Raji (cell line): ENCODE data around the gene RCN1.

Experiments used
- POLR2A ChIP-seq: IDR thresholded peaks from 2 replicates; pipeline ENCODE4 v1.6.1; 2011; ENCODE audit warnings: low read depth, low read length, control low read depth; ENCODE audit not compliant: insufficient read depth

RCN1 gene

DNA sequence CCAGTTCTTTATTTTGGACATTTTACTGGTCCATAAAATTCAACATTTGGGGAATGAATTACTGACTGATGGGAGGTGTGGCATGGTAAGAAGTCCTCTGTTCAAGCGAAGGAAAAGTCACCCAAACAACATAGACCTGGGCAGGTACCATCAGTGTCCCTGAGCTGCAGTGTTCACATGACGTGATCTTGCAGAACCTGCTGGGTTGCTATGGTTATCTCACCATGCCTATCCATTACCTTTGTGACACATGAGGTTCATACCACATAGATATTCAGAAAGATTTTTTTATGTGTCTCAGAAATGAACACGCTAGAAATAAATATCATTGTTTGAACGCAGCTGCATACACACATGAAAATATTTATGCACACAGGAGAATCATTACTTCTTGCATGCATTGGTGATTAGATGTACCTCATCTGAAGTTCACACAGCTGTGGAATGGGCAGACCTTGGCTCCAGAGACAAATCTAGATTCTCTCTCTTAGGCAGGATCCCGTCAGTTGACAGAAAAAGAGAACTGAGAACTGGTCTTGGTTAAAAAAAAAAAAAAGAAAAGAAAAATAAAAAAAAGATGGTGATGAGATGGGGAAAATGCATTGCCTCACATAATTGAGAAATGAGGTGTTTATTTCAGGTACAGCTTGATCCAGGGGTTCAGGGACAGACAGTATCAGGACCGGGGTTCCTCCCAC, 21.4 kb upstream of the RCN1 start:
- no peak for TF ChIP-seq POLR2A

DNA sequence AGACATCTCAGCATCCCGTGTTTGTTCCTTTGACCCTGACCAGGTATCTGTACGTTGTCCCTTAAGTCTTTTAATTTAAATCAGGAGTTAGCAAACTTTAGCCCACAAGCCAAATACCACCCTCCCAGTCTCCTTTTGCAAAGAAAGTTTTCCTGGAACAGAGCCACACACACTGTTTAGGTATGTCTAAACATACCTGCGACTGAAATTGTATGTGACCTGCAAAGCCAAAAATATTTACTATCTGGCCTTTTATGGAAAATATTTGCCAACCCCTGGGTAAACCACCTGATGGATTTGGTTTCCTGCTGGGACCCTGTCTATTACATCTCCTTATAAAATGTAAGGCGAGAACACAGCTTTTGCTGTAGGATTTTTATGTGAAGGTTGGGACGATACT, 20.2 kb upstream of the RCN1 start:
- no peak for TF ChIP-seq POLR2A

DNA sequence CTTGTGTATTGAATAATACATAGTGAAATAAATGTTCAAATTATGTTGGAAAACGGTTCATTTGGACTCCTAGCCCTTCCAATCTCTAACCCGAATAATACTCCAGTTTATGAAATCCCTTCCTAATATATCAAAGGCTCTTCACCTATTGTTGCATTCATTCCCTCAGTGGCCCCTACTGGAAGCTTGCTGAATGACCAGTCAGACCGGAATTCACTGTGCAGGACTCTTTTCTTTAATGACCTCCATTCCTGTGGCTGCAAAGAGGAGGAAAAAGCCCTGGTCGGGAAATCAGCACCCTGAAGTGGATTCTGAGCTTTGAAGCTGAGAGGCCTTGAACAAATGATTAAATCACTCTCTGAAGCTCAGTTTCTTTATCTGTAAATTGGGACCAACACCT, 19.1 kb upstream of the RCN1 start:
- no peak for TF ChIP-seq POLR2A

DNA sequence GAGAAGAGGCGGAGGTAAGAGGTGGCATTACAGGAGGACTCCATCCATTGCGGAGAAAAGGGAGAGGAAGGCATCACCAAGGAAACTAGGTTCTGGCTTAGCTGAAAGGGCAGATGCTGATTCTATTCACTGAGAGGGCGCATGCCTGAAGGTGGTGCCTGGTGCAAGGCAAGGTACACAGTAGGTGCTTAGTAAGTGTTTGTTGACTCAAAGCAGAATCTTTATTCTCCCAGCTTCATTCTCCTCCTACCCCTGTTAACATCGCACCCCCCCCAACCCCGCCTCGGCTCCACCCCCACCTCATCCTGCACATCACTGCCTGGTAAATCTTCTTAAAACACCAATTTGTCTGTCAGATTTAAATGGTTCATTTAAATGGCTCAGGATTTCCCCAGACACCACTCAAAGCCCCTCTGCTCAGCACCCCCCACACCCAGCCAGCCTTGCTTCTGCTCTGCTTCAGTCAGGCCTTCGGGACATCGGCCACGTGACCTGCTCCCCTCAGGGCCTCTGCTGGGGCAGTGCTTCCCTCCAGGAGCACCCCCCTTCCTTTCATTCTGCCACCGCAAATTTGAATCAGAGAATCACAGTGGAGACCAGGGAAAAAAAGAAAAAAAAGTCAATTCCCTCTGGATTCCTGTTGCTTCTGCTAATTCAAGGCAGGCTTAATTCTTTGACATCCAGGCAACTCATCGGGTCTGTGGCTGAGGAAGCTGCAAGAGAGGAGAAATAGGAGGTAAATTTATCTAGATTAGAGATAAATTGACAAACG, 17.8 kb upstream of the RCN1 start:
- TF ChIP-seq POLR2A: no peak

DNA sequence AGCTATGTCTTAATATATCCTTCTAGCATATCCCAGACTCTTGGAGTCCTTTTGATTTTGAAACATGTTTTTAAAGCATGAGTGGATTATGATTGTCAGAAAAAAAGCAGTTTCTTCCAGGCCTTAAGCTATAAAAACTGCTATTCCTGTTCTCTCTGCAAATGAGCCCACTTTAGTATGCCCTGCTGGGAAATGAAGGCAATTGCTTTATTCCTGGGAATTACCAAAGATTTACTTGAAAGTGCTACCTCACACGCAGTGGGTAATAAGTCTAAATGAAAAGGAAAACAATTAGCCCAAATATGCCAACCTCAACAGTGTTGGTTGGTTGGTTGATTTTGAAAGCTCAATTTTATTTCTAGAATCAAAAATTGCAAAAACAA, 17.2 kb upstream of the RCN1 start:
- TF ChIP-seq POLR2A: no peak

DNA sequence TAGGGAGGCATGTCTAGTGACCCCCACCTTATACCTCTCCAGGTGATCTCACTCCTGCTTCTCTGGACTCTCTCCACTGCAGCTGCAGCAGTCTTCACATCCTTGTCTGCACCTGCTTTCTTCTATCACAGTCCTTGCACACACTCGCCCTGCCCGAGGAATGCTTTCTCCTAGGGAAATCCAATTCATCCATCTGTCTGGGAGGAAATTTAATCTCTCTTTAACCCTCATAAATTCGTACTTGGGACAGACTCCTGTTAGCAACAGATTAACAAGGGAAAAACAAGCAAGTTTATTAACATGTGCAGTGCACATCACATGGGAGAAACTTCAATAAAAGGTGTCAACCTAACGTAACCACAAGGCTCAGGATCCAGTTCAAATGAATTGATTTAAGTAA, 11.3 kb upstream of the RCN1 start:
- TF ChIP-seq POLR2A: no peak

DNA sequence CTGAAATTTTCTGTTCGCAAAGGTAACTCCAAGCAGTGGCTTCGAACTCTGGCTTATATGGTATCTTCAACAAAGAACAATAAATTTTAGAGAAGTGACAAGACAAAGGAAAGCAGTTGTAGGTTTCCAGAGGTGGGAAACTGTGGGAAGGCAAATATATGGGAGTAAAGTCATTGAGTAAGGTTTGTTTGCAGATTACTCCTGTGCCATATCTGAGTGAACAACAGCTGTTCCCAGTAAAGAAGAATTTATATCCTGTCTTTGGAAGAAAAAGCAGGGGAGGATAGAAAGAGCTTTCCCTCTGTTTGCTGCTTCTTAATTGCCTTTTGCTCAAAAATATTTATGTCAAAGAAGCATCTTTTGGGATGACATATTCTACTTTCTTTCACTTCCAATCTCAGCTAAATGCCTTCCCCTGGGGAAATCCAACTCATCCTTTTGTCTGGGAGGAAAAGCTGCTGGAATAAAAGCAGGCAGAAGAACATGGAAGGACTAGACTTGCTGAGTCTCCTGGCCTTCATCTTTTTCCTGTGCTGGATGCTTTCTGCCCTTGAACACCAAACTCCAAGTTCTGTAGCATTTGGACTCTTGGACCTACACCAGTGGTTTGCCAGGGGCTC, 10.4 kb upstream of the RCN1 start:
- TF ChIP-seq POLR2A: no peak

DNA sequence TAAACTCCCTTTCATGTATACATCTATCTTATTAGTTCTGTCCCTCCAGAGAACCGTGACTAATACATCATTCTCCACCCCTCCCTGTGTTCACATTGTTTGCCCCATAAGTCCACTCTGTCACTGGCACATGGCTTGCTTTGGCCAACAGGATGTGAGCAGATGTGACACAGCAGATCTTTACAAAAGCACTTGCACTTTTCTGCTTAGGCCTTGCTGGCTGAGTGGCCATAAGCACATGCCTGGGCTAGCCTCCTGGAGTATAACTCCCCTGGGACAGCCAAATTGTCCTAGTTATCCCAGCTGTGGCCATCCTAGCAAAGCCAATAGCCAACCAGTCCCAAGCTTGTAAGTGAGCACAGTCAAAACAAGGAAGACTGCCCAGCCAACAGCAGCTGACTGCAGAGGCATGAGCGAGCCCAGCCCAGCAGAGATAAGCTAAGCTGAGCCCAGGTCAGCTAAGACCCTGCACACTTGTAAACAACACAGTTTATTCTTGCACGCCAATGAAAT, 9.7 kb upstream of the RCN1 start:
- no peak for TF ChIP-seq POLR2A

DNA sequence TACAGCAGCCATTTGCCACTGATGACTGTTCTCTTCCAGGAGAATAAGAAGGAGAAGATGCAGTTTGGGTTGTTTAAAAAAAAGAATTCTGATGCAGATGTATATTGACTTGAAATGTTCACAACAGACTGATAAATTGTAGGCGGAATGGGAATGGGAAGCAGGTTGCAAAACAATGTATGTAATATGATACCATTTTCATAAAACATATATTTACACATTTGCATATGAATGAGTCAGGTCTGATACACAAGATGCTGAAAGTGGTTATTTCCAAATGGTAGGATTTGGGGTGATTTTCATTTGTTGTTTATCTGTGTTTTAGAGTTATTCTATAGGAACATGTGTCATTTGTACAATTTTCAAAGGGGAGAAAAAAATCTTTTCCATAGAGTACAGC, 9.0 kb upstream of the RCN1 start:
- no peak for TF ChIP-seq POLR2A

DNA sequence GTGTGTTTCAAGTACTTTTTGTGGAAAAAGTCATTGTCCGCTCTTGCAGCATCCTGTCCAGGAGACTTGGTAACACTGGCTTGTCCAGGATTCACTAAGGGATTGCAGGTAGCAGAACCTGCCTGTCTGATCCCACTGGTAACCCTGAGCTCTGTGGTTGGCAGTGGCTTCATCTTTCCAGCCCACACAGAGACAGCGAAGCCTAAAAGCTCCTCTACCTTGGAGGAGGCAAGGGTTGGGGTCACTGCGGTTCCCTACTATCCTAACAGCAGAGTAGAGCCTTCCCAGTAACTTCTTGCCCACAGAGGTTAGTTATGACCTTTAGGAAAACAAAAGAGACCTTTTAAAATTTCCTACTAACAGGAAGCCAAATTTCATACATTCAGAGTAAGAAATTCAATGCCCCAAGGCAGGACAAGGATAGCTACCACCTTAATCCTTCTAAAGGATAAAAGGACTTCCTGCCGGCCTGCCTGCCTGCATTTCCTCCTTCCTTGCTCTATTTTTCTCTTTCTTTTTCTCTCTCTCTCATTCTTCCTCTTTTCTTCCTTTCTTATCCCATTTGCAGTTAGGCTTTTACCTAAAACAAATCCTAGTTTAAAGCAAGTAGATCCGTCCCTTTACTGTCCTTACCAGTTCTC, 8.4 kb upstream of the RCN1 start:
- no peak for TF ChIP-seq POLR2A

DNA sequence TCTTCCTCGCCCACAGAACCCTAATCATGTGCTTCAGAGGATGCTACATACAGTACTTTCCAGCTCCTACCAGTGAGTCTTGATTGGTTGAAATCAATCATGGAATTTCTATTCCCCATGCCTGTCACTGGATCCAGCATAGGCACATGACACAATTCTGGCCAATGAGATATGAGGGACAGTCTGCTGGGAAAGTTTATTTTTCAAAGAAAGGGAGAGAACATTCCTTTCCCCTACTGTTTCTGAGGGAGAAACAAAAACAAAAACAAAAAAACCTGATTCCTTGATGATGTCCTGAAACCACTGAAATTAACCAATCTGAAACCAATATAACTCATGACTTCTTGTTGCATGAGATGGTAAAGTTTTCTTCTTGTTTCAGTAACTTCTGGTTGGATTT, 3.3 kb upstream of the RCN1 start:
- no peak for TF ChIP-seq POLR2A

DNA sequence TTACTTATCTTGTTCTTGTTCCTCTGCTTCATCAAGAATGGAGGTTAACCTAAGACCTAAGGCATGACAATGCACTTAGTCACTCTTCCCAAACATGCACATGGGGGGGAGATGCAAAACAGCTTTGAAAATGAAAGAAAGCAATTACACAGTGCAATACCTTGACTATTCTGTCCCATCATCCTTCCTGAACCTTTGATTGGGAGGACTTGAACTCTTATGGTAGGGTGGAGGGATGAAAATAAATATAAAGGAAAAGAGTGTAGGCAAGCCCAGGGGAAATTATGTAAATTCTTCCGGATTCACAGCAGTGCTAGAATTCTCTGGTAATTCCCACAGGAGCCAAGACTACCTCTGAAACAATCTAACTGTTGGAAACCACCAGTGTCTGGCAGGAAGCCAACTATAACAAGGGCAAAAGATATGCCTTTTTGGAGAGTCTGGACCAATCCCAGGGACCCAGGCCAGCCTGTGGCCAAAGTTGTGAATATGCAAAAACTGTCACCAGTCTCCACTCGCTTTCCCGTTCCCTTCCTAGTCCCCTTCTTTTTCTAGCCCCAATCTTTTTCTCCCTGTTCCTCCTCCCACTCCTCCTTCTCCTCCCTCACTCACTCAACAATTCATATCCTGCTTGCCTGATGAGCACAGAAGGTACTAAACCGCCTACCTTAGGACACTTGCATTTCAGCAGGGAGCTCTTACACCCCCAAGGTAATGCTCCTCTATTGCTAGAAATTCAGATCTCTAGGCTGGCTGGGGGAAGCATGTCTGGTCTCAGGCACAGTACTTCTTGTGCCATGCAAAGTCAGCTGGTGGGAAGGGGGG, 2.5 kb upstream of the RCN1 start:
- TF ChIP-seq POLR2A: no peak

DNA sequence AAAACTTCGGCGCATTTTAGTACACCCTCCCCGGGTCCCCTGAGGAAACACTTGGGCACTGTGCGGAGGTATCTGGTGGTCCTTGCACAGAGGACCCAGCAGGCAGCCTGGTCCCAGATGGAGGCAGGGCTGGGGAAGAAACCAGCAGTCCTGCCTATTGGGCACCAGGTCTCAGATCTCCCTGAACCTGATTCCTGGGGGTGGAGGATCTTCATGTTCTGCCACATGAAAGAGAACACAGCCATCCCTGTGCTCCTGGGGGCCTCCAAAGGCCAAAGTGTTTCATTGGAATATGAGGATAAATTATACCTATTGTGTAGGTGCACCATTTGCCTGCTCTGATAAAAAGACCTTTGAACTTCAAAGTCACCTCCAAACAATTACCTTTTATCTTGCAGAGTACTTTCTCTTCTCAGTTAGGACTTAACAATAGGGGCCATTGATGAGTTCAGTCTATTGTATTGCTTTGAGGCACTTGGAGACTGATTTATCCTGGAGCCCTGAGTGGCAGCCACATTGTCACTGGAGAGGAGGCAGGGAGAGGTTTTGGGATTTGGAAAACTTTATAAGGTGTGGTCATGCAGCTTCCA, 1.8 kb downstream of the RCN1 start:
- TF ChIP-seq POLR2A: no peak

DNA sequence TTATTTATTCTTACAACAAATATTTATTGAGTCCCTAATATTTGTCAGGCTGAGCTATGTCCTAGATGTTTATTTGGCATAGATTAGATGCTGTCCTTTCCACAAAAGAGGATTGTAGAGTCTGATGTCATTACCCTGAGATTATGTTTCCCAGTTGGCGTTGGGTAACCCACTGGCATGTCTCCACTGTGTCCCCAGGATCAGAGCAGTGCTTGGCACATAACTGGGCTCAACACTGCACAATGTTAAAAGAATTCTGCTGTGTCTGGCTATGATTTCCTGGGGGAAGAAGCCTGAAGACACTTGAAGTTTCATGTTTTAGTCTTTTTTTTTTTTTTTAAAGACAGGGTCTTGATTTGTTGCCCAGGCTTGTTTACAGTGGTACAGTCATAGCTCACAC, 4.0 kb downstream of the RCN1 start:
- no peak for TF ChIP-seq POLR2A
